Common myeloid progenitor, CD34-positive (primary cell): ENCODE measurements around the gene SLFN14.
"Not testable (repeated sequence)": the region's sequence is repeated elsewhere in the genome, so short reads cannot be mapped to it uniquely, and the experiment has no call there.

Source experiments
- CTCF ChIA-PET: fragments of 350-600 bp; sonication (Branson Sonifier 250); formaldehyde crosslinking; loops from one replicate; lab custom pipeline; 2021; ENCODE audit warnings: antibody characterized with exemption; lab: Charles Lee
- POLR2A ChIA-PET: fragments of 350-600 bp; sonication (Branson Sonifier 250); formaldehyde crosslinking; loops from one replicate; lab custom pipeline; 2021; ENCODE audit warnings: antibody characterized with exemption; lab: Charles Lee
- DNase-seq, 3 donors: peaks; one replicate each; pipeline versions ENCODE4 v3.0.0 to v3.0.0-alpha.2; 2013
- H3K27ac ChIP-seq, 2 experiments: 1 replicate in 1 of 2; 2 replicates in 1 of 2; pipeline ENCODE4 v1.7.0; 2013; ENCODE audit warnings: inconsistent platforms in 2 of 2, low read length in 2 of 2, mild to moderate bottlenecking in 2 of 2, low read depth in 1 of 2, moderate library complexity in 1 of 2; ENCODE audit not compliant: severe bottlenecking in 2 of 2, insufficient read depth in 1 of 2, poor library complexity in 1 of 2
- H3K27me3 ChIP-seq, 5 experiments: replicated peaks in 2 of 5; 1 replicate in 3 of 5; 2 replicates in 2 of 5; pipeline versions ENCODE4 v1.6.1 to v1.7.0; 2013; ENCODE audit warnings: low read length in 4 of 5, mild to moderate bottlenecking in 2 of 5, moderate library complexity in 2 of 5, inconsistent platforms in 1 of 5; ENCODE audit not compliant: insufficient read depth in 5 of 5, control insufficient read depth in 4 of 5
- H3K36me3 ChIP-seq, 4 experiments: 1 replicate in 2 of 4; 2 replicates in 2 of 4; pipeline versions ENCODE4 v1.6.1 to v1.7.0; 2013; ENCODE audit warnings: low read length in 3 of 4, control low read depth in 1 of 4, mild to moderate bottlenecking in 1 of 4; ENCODE audit not compliant: control insufficient read depth in 4 of 4, insufficient read depth in 4 of 4
- H3K4me1 ChIP-seq, 4 experiments: 1 replicate in 3 of 4; 2 replicates in 1 of 4; pipeline versions ENCODE4 v1.6.1 to v1.7.1; 2013; ENCODE audit warnings: low read length in 3 of 4, mild to moderate bottlenecking in 3 of 4, control low read depth in 1 of 4, inconsistent platforms in 1 of 4, moderate library complexity in 1 of 4; ENCODE audit not compliant: control insufficient read depth in 4 of 4, insufficient read depth in 4 of 4; ENCODE audit errors: control extremely low read depth in 1 of 4
- H3K4me3 ChIP-seq, 7 experiments: 1 replicate in 4 of 7; 2 replicates in 3 of 7; pipeline versions ENCODE4 v1.5.1 to v1.7.0; 2013; ENCODE audit warnings: mild to moderate bottlenecking in 7 of 7, low read length in 6 of 7, moderate library complexity in 6 of 7, inconsistent platforms in 2 of 7, low read depth in 2 of 7, control low read depth in 1 of 7; ENCODE audit not compliant: insufficient read depth in 4 of 7, control insufficient read depth in 1 of 7; ENCODE audit errors: extremely low read depth in 1 of 7
- H3K9me3 ChIP-seq, 5 experiments: 1 replicate in 4 of 5; 2 replicates in 1 of 5; pipeline versions ENCODE4 v1.6.1 to v1.7.1; 2013; ENCODE audit warnings: low read length in 4 of 5, mild to moderate bottlenecking in 2 of 5, inconsistent platforms in 1 of 5, low read depth in 1 of 5, moderate library complexity in 1 of 5; ENCODE audit not compliant: control insufficient read depth in 4 of 5, insufficient read depth in 2 of 5; ENCODE audit errors: control extremely low read depth in 1 of 5
- WGBS: methylation state at CpG from one replicate; pipeline ENCODE4 v1.1.5; 2013; ENCODE audit not compliant: insufficient coverage; 5-methylcytosine and 5-hydroxymethylcytosine counted together

SLFN14 gene

DNA sequence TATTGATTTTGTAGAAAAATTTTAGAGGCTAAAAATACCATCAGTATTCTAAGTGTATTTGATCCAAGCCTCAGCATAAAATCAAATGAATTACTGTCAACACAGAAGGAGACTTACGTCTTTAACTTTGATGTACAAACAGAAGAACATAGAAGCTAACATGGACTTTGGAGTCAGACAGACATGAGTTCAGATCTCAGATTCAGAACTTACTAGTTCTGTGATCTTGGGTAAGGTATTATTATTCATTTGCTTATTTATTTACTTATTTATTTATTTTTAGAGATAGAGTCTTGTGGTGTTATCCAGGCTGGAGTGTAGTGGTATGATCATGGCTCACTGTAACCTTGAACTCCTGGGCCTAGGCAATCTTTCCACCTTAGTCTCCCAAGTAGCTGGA, 19.2 kb downstream of the SLFN14 start:
- Histone ChIP-seq H3K27me3 (no peaks in the 10 kb centered on the region), H3K4me3 (peak overlapping the region in 5 of 7 experiments; percentile 8 to 80 (median 55)), H3K4me1 (peaks cover 36 to 78% (median 63%) of the 10 kb centered on the region in 4 experiments), H3K36me3 (no peaks in the 10 kb centered on the region), H3K9me3 (no peaks in the 10 kb centered on the region), H3K27ac (peak overlapping the region; percentile 59 to 85)
- WGBS = no CpG with 5 or more reads among the region's 1 CpG
- ChIA-PET POLR2A (no interaction called here), CTCF (interaction anchor here (0.7 to 6.6 kb wide), 5 partner anchors 10 to 228 kb away, joined by 3 to 26 read pairs (median 7); no protein-coding TSS in a partner anchor)
- DNase-seq = peak in 1 of 3 donors; percentile 46

DNA sequence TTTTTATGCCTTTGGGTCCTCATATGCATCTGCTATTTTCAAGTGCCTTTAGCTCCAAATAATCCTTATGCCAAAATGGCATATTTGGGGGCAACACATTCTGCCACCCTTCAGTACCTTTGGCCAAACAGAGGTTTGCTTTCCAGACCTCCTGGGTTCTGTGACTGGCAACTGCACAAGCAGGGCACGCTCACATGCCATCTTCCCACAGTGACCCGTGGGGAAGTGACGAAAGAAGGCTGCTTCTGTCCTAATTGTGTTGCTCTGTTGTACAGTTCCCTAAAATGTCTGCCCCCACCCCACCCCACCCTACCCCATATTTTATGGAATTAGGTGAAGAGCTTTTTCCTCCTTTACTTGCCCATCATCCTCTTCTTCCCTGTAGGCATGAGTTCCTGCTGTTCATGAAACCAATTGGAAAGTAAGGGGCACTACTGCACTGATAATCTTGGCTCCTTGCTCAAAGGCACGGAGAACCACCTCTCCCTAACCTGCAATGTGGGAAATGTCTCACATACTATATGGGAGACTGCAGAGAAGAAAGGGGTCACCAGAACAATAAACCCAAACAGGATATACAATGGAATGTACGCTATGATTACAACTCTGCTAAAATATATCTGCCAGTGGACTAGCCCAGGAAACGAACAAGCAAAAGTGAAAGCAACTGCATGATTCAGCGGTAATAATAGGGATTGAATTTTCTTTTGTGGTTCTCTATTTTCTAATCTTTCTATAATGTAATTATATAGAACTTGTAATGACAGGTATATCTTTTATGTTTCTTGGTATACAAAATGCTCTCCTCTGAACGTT, 19.8 kb downstream of the SLFN14 start:
- Histone ChIP-seq H3K9me3 (no peaks in the 10 kb centered on the region), H3K27ac (peak overlapping the region; percentile 59 to 85), H3K4me3 (peak overlapping the region in 6 of 7 experiments; percentile 49 to 80 (median 57)), H3K27me3 (no peaks in the 10 kb centered on the region), H3K36me3 (no peaks in the 10 kb centered on the region), H3K4me1 (peaks cover 36 to 76% (median 62%) of the 10 kb centered on the region in 4 experiments)
- DNase-seq = peak; percentile 80 to 94 (median 91)
- POLR2A ChIA-PET = no interaction called here
- WGBS = no CpG with 5 or more reads among the region's 8 CpGs
- CTCF ChIA-PET = interaction anchor here (0.7 to 8.2 kb wide), 5 partner anchors 10 to 370 kb away, joined by 3 to 98 read pairs (median 7); no protein-coding TSS in a partner anchor

DNA sequence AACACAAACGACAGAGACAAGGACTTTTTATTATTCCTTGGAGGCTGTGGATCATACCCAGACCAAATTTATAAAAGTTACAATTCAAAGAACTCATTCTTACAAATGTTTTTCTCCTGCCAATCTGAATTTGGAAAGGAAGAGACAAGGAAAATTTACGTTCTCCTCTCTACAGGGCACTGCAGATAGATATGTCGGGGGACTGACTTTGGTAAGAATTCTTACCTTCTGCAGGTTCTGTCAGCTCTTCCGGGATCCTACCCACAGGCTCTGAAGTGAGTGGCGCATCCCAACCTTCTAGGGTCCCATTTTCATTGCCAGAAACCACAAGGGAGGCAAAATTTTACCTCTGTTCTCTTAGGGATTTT, 21.0 kb downstream of the SLFN14 start:
- ChIA-PET POLR2A (interaction anchor here (0.6 kb wide), 1 partner anchor 16 kb away, joined by 3 read pairs; no protein-coding TSS in a partner anchor), CTCF (interaction anchor here (1.0 to 8.2 kb wide), 8 partner anchors 15 to 369 kb away, joined by 3 to 98 read pairs (median 4); no protein-coding TSS in a partner anchor)
- Histone ChIP-seq H3K9me3 (no peaks in the 10 kb centered on the region), H3K36me3 (no peaks in the 10 kb centered on the region), H3K4me3 (peak overlapping the region in 4 of 7 experiments; percentile 20 to 57 (median 27)), H3K4me1 (peaks cover 36 to 76% (median 60%) of the 10 kb centered on the region in 4 experiments), H3K27me3 (no peaks in the 10 kb centered on the region), H3K27ac (peak overlapping the region in 1 of 2 experiments; percentile 21)
- WGBS = 51% methylated on average over 5 of the region's 5 CpGs
- DNase-seq = no peak

DNA sequence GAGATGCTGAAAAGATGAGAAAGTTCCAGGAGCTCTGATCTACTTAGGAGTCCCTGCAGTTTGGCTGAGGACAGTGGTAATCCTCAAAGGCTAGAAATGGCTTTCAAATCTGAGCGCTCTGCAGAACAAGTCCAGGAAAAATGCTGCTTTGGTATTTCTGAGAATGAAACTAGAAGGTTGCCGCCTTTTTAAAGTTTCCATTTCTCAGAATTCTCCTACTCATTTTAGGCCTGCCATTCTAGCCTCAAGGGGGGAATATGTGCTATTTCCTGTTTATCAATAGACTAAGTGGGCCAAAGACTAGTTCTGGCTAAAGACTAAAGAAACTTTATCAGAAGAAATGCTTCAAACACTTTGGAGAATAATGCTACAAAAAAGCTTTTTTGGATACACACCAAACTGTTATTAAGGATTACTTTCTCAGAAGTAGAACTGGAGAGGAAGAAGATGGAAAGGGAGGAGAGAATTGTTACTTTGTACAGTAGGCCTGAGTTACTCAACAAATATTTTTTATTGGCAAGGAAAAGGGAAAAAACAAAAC, 22.9 kb downstream of the SLFN14 start, which contains the start of gene SLFN12L:
Gene SLFN12L (minus strand): TSS at position 78 of the 541 bp plus-strand sequence. CDS start 15,314 bp downstream, outside the sequence.
- no peak within 1 kb of the TSS for H3K27ac ChIP-seq
- H3K9me3 ChIP-seq = no peaks in the 10 kb centered on the region
- peak within 1 kb of the TSS in 2 of 7 experiments; percentile 19 to 31 for H3K4me3 ChIP-seq
- ChIA-PET CTCF (interaction anchor here (1.2 to 8.2 kb wide), 5 partner anchors 15 to 367 kb away, joined by 3 to 98 read pairs (median 5); no protein-coding TSS in a partner anchor), POLR2A (interaction anchor here (0.6 to 0.8 kb wide), 2 partner anchors 30 to 116 kb away, joined by 4 read pairs; no protein-coding TSS in a partner anchor)
- 71% methylated on average over 1 of the region's 2 CpGs for WGBS
- DNase-seq = no peak
- no peaks in the 10 kb centered on the region for H3K36me3 ChIP-seq
- no peaks in the 10 kb centered on the region for H3K27me3 ChIP-seq
- peaks cover 31 to 63% (median 44%) of the 10 kb centered on the region in 4 experiments for H3K4me1 ChIP-seq

DNA sequence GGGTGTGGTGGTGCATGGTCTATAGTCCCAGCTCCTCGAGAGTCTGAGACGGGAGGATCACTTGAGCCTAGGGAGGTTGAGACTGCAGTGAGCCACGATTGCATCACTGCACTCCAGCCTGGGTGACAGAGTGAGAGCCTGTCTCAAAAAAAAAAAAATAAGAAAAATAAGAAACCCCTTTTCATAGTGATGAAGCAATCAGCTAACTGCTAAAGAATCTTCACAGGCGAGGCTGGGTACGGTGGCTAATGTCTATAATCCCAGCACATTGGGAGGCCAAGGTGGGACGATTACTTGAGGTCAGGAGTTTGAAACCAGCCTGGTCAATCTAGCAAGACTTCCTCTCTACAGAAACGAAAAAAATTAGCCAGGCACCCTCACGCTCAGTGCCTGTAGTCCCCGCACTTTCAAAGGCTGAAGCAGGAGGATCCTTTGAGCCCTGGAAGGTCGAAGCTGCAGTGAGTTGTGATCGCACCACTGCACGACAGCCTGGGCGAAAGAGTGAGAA, 23.9 kb downstream of the SLFN14 start:
- Histone ChIP-seq H3K36me3 (no peaks in the 10 kb centered on the region), H3K27ac (no peak overlapping the region), H3K27me3 (no peaks in the 10 kb centered on the region), H3K4me1 (peaks cover 25 to 54% (median 35%) of the 10 kb centered on the region in 4 experiments), H3K4me3 (peak overlapping the region in 1 of 7 experiments; percentile 31), H3K9me3 (no peaks in the 10 kb centered on the region)
- 92% methylated on average over 10 of the region's 13 CpGs for WGBS
- no peak for DNase-seq
- CTCF ChIA-PET = interaction anchor here (0.6 to 8.2 kb wide), 6 partner anchors 45 to 369 kb away, joined by 3 to 98 read pairs (median 6); no protein-coding TSS in a partner anchor
- POLR2A ChIA-PET = no interaction called here

DNA sequence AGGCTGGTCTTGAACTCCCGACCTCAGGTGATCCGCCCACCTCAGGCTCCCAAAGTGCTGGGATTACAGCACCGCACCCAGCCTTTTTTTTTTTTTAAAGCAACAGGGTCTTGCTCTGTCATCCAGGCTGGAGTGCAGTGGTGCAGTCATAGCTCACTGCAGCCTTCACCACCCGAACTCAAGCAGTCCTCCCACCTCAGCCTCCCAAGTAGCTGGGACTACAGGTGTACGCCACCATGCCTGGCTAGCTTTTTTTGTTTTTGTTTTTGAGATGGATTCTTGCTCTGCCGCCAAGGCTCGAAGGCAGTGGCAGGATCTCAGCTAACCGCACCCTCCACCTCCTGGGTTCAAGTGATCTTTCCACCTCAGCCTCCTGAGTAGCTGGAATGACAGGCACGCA, 25.2 kb downstream of the SLFN14 start:
- DNase-seq, H3K9me3 ChIP-seq, H3K27ac ChIP-seq, H3K4me3 ChIP-seq, H3K36me3 ChIP-seq, POLR2A ChIA-PET, H3K27me3 ChIP-seq: not testable (repeated sequence)
- H3K4me1 ChIP-seq = peaks cover 18 to 44% (median 25%) of the 10 kb centered on the region in 4 experiments
- CTCF ChIA-PET = interaction anchor here (0.7 to 8.2 kb wide), 7 partner anchors 14 to 372 kb away, joined by 3 to 98 read pairs (median 3); no protein-coding TSS in a partner anchor
- 100% methylated on average over 7 of the region's 9 CpGs for WGBS
